Fibroblast of lung (primary cell): ENCODE measurements around the gene NPSR1. TPM values are rescaled to one million over a fixed set of nuclear protein-coding genes. Genes with fewer than 3 reads are reported as not detected.

ENCODE experiments used
- DNase-seq, 2 donors: peaks; one replicate each; pipeline versions ENCODE4 v3.0.0 to v3.0.0-alpha.2; 2010; ENCODE audit warnings: low read depth in 2 of 2
- H2AFZ ChIP-seq: 2 replicates; pipeline ENCODE4 v1.5.1; 2012; ENCODE audit warnings: low read length, control low read depth, inconsistent platforms
- H3K27ac ChIP-seq: 2 replicates; pipeline ENCODE4 v1.5.1; 2011; ENCODE audit warnings: low read length, control low read depth; ENCODE audit not compliant: insufficient read depth
- H3K27me3 ChIP-seq: 2 replicates; pipeline ENCODE4 v1.5.1; 2011; ENCODE audit warnings: mild to moderate bottlenecking, low read length; ENCODE audit not compliant: control insufficient read depth, insufficient read depth
- H3K36me3 ChIP-seq: 2 replicates; pipeline ENCODE4 v1.5.1; 2011; ENCODE audit warnings: low read length; ENCODE audit not compliant: control insufficient read depth, insufficient read depth
- H3K4me1 ChIP-seq: 2 replicates; pipeline ENCODE4 v1.5.1; 2011; ENCODE audit warnings: low read length; ENCODE audit not compliant: control insufficient read depth, insufficient read depth; ENCODE audit errors: extremely low read depth
- H3K4me2 ChIP-seq: 2 replicates; pipeline ENCODE4 v1.5.1; 2011; ENCODE audit warnings: low read length, control low read depth; ENCODE audit not compliant: insufficient read depth; ENCODE audit errors: extremely low read depth
- H3K4me3 ChIP-seq, 4 experiments: fragments of 200-600 bp in 1 of 4; sonication (generic) in 1 of 4; replicated peaks in 1 of 4; 2 replicates each; pipeline ENCODE4 v1.5.1; 2011 to 2016; ENCODE audit warnings: low read length in 4 of 4, low read depth in 3 of 4, mild to moderate bottlenecking in 3 of 4, control low read depth in 2 of 4, inconsistent platforms in 1 of 4, mixed read lengths in 1 of 4; ENCODE audit not compliant: insufficient read depth in 1 of 4; ENCODE audit errors: control extremely low read depth in 1 of 4
- H3K79me2 ChIP-seq: 2 replicates; pipeline ENCODE4 v1.5.1; 2012; ENCODE audit warnings: mild to moderate bottlenecking, low read length, inconsistent platforms; ENCODE audit not compliant: control insufficient read depth, insufficient read depth
- H3K9ac ChIP-seq: 2 replicates; pipeline ENCODE4 v1.5.1; 2011; ENCODE audit warnings: mild to moderate bottlenecking, low read length, control low read depth; ENCODE audit not compliant: insufficient read depth
- H3K9me3 ChIP-seq: 2 replicates; pipeline ENCODE4 v1.5.1; 2012; ENCODE audit warnings: low read depth, low read length; ENCODE audit not compliant: control insufficient read depth, insufficient read depth
- H4K20me1 ChIP-seq: 2 replicates; pipeline ENCODE4 v1.5.1; 2011; ENCODE audit warnings: low read length; ENCODE audit not compliant: control insufficient read depth, insufficient read depth; ENCODE audit errors: extremely low read depth
- EZH2 ChIP-seq: IDR thresholded peaks from 2 replicates; pipeline ENCODE4 v1.5.1; 2012; ENCODE audit warnings: low read length, control low read depth, mild to moderate bottlenecking; ENCODE audit errors: missing control alignments
- polyA plus RNA-seq, 2 donors: library from polyadenylated mRNA; depleted of rRNA in 1 of 2; stranded (reverse) in 1 of 2; unstranded in 1 of 2; fragments of >200 nt; gene quantifications; 2 replicates each; pipeline ENCODE4 v1.2.1, GENCODE V29; 2011 to 2012; ENCODE audit warnings: missing spikeins in 1 of 2
- total RNA-seq: library from RNA; depleted of rRNA; stranded (reverse); fragments of >200 nt; gene quantifications from 2 replicates; pipeline ENCODE4 v1.2.1, GENCODE V29; 2014
- TF ChIP-seq, protein P1 (sequence below), 2 donors: IDR thresholded peaks in 1 of 2; conservative IDR thresholded peaks in 1 of 2; 1 replicate in 1 of 2; 2 replicates in 1 of 2; pipeline ENCODE4 v1.5.1; 2011 to 2012; ENCODE audit warnings: low read length in 2 of 2, control low read depth in 1 of 2, inconsistent platforms in 1 of 2, low read depth in 1 of 2, mild to moderate bottlenecking in 1 of 2

NPSR1 gene
- total and polyA plus RNA-seq, 2 donors (not counting 1 experiment from before 2014, with no cell fraction given) = not detected

DNA sequence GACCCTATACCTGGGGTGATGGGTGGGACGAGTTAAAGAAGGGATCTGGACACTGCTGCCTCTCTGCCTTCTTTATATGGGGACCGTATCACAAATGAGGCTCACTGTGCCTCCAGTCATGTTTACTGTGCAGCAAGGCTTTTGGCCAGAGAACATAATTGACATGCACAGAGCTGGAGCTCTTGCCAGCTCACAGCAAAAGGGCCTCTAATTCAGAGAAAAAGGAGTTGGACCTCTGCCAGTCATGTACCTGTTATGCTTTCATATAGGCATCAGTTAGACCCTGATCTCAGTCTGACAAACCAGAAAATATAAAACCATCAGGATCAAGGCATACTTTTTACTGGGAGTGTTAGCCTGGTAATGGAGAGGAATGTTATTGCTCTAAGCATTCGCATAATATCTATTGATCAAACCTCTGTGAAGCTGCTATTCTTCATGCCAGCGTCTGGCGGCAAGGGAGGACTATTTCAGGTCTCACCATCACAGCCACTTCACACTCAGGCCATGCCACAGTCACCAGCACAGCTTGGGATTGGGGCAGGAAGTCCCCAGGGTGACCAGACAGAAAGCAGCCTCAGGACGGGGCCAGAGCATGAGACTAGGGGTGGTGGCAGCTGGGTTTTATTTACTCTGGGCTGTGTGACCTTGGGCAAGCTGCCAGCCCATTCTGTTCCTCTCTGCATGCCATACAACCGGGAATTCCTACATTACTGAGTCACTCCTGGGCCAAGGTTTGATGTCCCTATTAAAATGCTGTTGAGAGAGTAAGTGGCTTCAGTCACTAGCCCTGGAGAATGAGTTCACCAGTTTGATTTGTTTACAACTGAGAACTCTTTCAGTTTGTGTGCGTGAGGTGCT is 90.1 kb downstream of the NPSR1 start:
- Histone ChIP-seq H3K79me2 (no peaks in the 10 kb centered on the region), H3K27ac (no peak overlapping the region), H4K20me1 (no peaks in the 10 kb centered on the region), H3K9ac (no peak overlapping the region), H2AFZ (no peak overlapping the region), H3K4me1 (no peaks in the 10 kb centered on the region), H3K27me3 (no peaks in the 10 kb centered on the region), H3K4me3 (no peak overlapping the region), H3K9me3 (no peaks in the 10 kb centered on the region), H3K4me2 (no peak overlapping the region), H3K36me3 (no peaks in the 10 kb centered on the region)
- TF ChIP-seq, protein P1, sequence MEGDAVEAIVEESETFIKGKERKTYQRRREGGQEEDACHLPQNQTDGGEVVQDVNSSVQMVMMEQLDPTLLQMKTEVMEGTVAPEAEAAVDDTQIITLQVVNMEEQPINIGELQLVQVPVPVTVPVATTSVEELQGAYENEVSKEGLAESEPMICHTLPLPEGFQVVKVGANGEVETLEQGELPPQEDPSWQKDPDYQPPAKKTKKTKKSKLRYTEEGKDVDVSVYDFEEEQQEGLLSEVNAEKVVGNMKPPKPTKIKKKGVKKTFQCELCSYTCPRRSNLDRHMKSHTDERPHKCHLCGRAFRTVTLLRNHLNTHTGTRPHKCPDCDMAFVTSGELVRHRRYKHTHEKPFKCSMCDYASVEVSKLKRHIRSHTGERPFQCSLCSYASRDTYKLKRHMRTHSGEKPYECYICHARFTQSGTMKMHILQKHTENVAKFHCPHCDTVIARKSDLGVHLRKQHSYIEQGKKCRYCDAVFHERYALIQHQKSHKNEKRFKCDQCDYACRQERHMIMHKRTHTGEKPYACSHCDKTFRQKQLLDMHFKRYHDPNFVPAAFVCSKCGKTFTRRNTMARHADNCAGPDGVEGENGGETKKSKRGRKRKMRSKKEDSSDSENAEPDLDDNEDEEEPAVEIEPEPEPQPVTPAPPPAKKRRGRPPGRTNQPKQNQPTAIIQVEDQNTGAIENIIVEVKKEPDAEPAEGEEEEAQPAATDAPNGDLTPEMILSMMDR (conservative IDR thresholded peaks at IDR 0.05 in 1 of 2, IDR thresholded peaks at IDR 0.05 in 1 of 2; ENCODE audit: low read depth in 1 of 2, low read length in 2 of 2) = no peak
- no peak for TF ChIP-seq EZH2
- DNase-seq = peak; percentile 38 to 71

DNA sequence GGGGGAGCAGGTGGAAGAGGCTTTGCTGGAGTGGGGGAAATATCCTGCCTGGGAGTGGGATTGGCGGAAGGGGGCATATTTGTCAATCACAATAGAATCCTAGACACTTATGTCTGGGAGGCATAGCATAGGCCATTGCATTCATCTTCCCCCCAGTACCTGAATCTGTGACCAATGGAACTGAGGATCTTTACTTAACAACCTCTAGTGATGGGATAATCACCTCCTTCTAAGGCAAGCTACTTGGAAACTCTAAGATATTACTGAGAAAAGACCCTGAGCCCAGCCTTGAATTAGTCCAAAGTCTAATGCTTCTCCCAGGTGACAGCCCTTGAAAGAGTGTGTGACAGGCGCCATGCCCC is 90.7 kb downstream of the NPSR1 start:
- no peak overlapping the region for H3K27ac ChIP-seq
- H3K9ac ChIP-seq = no peak overlapping the region
- DNase-seq = no peak
- TF ChIP-seq, protein P1 (conservative IDR thresholded peaks at IDR 0.05 in 1 of 2, IDR thresholded peaks at IDR 0.05 in 1 of 2; ENCODE audit: low read depth in 1 of 2, low read length in 2 of 2) = no peak
- TF ChIP-seq EZH2 = no peak
- H3K4me2 ChIP-seq = no peak overlapping the region
- no peaks in the 10 kb centered on the region for H3K27me3 ChIP-seq
- no peaks in the 10 kb centered on the region for H4K20me1 ChIP-seq
- H3K4me1 ChIP-seq = no peaks in the 10 kb centered on the region
- H3K4me3 ChIP-seq = no peak overlapping the region
- no peaks in the 10 kb centered on the region for H3K36me3 ChIP-seq
- H2AFZ ChIP-seq = no peak overlapping the region
- H3K79me2 ChIP-seq = no peaks in the 10 kb centered on the region
- no peaks in the 10 kb centered on the region for H3K9me3 ChIP-seq

DNA sequence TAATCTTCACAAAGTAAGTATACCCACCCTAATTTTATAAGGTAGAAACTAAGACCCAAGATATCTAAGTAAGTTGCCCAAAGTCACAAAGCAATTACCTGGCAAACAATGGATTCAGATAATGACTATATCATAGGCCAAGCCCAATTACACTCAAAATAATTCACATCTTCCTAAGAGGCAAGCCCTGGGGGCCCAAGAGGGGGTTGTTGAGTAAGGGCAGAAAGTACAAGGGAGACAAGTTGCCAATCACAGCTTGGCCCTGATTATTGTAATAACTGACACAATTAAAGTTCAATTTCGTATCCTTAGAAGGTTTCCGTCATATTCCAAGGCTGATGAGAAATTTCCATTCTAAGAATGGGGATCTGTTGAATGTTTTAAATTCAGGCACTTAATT is 91.4 kb downstream of the NPSR1 start:
- H3K4me2 ChIP-seq = no peak overlapping the region
- H3K9me3 ChIP-seq = no peaks in the 10 kb centered on the region
- H3K27ac ChIP-seq = no peak overlapping the region
- no peaks in the 10 kb centered on the region for H3K4me1 ChIP-seq
- DNase-seq = no peak
- H3K36me3 ChIP-seq = no peaks in the 10 kb centered on the region
- no peak overlapping the region for H3K9ac ChIP-seq
- H3K27me3 ChIP-seq = no peaks in the 10 kb centered on the region
- H2AFZ ChIP-seq = no peak overlapping the region
- no peak for TF ChIP-seq EZH2
- TF ChIP-seq, protein P1 (conservative IDR thresholded peaks at IDR 0.05 in 1 of 2, IDR thresholded peaks at IDR 0.05 in 1 of 2; ENCODE audit: low read depth in 1 of 2, low read length in 2 of 2) = no peak
- H3K4me3 ChIP-seq = no peak overlapping the region
- H3K79me2 ChIP-seq = no peaks in the 10 kb centered on the region
- H4K20me1 ChIP-seq = no peaks in the 10 kb centered on the region
